ENCODE measurements around the gene SHISA9. TPM values are rescaled to one million over a fixed set of nuclear protein-coding genes. Genes with fewer than 3 reads are reported as not detected.
"Not testable (repeated sequence)": the region's sequence is repeated elsewhere in the genome, so short reads cannot be mapped to it uniquely, and the experiment has no call there.

SHISA9 gene
- 2.5 and 3.0 TPM in 2 replicates for total RNA-seq (ENCODE audit: low replicate concordance)

GRCh38 chr16:12901597-12902461 lies at the start of gene SHISA9:
TSS of gene SHISA9 (plus strand) at chr16:12901598.
- Histone ChIP-seq H3K4me3 (peak within 1 kb of the TSS; percentile 87), H3K4me1 (peaks cover 14% of the 10 kb centered on the region), H4K20me1 (ENCODE audit: low read depth) (peaks cover 11% of the 10 kb centered on the region), H3F3A (ENCODE audit: low read depth) (peaks cover 13% of the 10 kb centered on the region), H3K4me2 (peak within 1 kb of the TSS; percentile 99), H3K9ac (no peak within 1 kb of the TSS), H2AFZ (replicated peaks) (peak within 1 kb of the TSS; percentile 97), H3K27me3 (peaks cover 48% of the 10 kb centered on the region), H3K79me2 (ENCODE audit: low read depth) (peaks cover 21% of the 10 kb centered on the region), H3K27ac (no peak within 1 kb of the TSS), H3K36me3 (no peaks in the 10 kb centered on the region), H3K9me3 (ENCODE audit: low read depth) (no peaks in the 10 kb centered on the region)
- H3K27me3 Mint-ChIP-seq (ENCODE audit: insufficient read depth, low read depth) = peaks cover 19% of the 10 kb centered on the region
- H3K36me3 Mint-ChIP-seq = no peaks in the 10 kb centered on the region
- TF ChIP-seq, protein P1, sequence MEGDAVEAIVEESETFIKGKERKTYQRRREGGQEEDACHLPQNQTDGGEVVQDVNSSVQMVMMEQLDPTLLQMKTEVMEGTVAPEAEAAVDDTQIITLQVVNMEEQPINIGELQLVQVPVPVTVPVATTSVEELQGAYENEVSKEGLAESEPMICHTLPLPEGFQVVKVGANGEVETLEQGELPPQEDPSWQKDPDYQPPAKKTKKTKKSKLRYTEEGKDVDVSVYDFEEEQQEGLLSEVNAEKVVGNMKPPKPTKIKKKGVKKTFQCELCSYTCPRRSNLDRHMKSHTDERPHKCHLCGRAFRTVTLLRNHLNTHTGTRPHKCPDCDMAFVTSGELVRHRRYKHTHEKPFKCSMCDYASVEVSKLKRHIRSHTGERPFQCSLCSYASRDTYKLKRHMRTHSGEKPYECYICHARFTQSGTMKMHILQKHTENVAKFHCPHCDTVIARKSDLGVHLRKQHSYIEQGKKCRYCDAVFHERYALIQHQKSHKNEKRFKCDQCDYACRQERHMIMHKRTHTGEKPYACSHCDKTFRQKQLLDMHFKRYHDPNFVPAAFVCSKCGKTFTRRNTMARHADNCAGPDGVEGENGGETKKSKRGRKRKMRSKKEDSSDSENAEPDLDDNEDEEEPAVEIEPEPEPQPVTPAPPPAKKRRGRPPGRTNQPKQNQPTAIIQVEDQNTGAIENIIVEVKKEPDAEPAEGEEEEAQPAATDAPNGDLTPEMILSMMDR (IDR thresholded peaks at IDR 0.05) = no peak
- TF ChIP-seq EZH2 (IDR thresholded peaks at IDR 0.05) (peak; percentile 60), EZH2phosphoT487 (IDR thresholded peaks at IDR 0.05) (peak; percentile 31)
- H3K4me1 Mint-ChIP-seq = peaks cover 29% of the 10 kb centered on the region
- peak; percentile 85 for DNase-seq (ENCODE audit: low spot score)
- peak within 1 kb of the TSS; percentile 87 for H3K27ac Mint-ChIP-seq
- H3K9me3 Mint-ChIP-seq = no peaks in the 10 kb centered on the region
- peak within 1 kb of the TSS; percentile 95 for H3K4me3 Mint-ChIP-seq

- Histone ChIP-seq H3K4me1 (no peaks in the 10 kb centered on the region), H3K79me2 (ENCODE audit: low read depth) (no peaks in the 10 kb centered on the region), H3F3A (ENCODE audit: low read depth) (no peaks in the 10 kb centered on the region), H3K4me2 (no peak overlapping the region), H3K9me3 (ENCODE audit: low read depth) (no peaks in the 10 kb centered on the region), H3K4me3 (no peak overlapping the region), H3K27me3 (no peaks in the 10 kb centered on the region), H3K36me3 (no peaks in the 10 kb centered on the region), H3K27ac (no peak overlapping the region), H3K9ac (no peak overlapping the region), H4K20me1 (ENCODE audit: low read depth) (no peaks in the 10 kb centered on the region), H2AFZ (replicated peaks) (no peak overlapping the region)
- Mint-ChIP-seq H3K4me1 (no peaks in the 10 kb centered on the region), H3K27me3 (ENCODE audit: insufficient read depth, low read depth) (no peaks in the 10 kb centered on the region), H3K36me3 (no peaks in the 10 kb centered on the region), H3K9me3 (peaks cover 10% of the 10 kb centered on the region), H3K4me3 (no peak overlapping the region), H3K27ac (no peak overlapping the region)
- TF ChIP-seq EZH2 (IDR thresholded peaks at IDR 0.05) = no peak
- TF ChIP-seq EZH2phosphoT487 (IDR thresholded peaks at IDR 0.05) = no peak
- TF ChIP-seq, protein P1 (IDR thresholded peaks at IDR 0.05) = no peak
- no peak for DNase-seq (ENCODE audit: low spot score)
These were observed 47.4 kb upstream of the SHISA9 start for GRCh38 chr16:12853972-12854371.

GRCh38 chr16:12857435-12857834 lies 44.0 kb upstream of the SHISA9 start:
- DNase-seq (ENCODE audit: low spot score); H3K36me3 ChIP-seq; H3K79me2 ChIP-seq (ENCODE audit: low read depth); H3K4me3 ChIP-seq; H3K27me3 Mint-ChIP-seq (ENCODE audit: insufficient read depth, low read depth); H4K20me1 ChIP-seq (ENCODE audit: low read depth); H3K9me3 ChIP-seq (ENCODE audit: low read depth); H3K27me3 ChIP-seq; H3K9ac ChIP-seq; H3K4me3 Mint-ChIP-seq; H2AFZ ChIP-seq (replicated peaks); H3F3A ChIP-seq (ENCODE audit: low read depth); H3K4me1 ChIP-seq; H3K36me3 Mint-ChIP-seq; H3K27ac ChIP-seq; H3K4me2 ChIP-seq; H3K27ac Mint-ChIP-seq; H3K4me1 Mint-ChIP-seq: not testable (repeated sequence)
- peaks cover 10% of the 10 kb centered on the region for H3K9me3 Mint-ChIP-seq

- no peaks in the 10 kb centered on the region for H3K4me1 Mint-ChIP-seq
- Histone ChIP-seq H4K20me1 (ENCODE audit: low read depth) (no peaks in the 10 kb centered on the region), H3K9me3 (ENCODE audit: low read depth) (no peaks in the 10 kb centered on the region), H3F3A (ENCODE audit: low read depth) (no peaks in the 10 kb centered on the region), H3K27me3 (no peaks in the 10 kb centered on the region), H3K9ac (no peak overlapping the region), H3K36me3 (no peaks in the 10 kb centered on the region), H3K4me3 (no peak overlapping the region), H3K4me2 (no peak overlapping the region), H3K4me1 (no peaks in the 10 kb centered on the region), H2AFZ (replicated peaks) (no peak overlapping the region), H3K27ac (no peak overlapping the region), H3K79me2 (ENCODE audit: low read depth) (no peaks in the 10 kb centered on the region)
- TF ChIP-seq EZH2phosphoT487 (IDR thresholded peaks at IDR 0.05) (no peak), EZH2 (IDR thresholded peaks at IDR 0.05) (no peak)
- TF ChIP-seq, protein P1 (IDR thresholded peaks at IDR 0.05) = no peak
- no peaks in the 10 kb centered on the region for H3K36me3 Mint-ChIP-seq
- peaks cover 2% of the 10 kb centered on the region for H3K9me3 Mint-ChIP-seq
- no peak overlapping the region for H3K27ac Mint-ChIP-seq
- no peak for DNase-seq (ENCODE audit: low spot score)
- H3K27me3 Mint-ChIP-seq (ENCODE audit: insufficient read depth, low read depth) = peaks cover 3% of the 10 kb centered on the region
- H3K4me3 Mint-ChIP-seq = no peak overlapping the region
These were observed 39.1 kb upstream of the SHISA9 start for GRCh38 chr16:12862327-12862726.

Data from neural progenitor cell (in vitro differentiated cells).